ENCODE measurements around the gene PDE4B.

DNA sequence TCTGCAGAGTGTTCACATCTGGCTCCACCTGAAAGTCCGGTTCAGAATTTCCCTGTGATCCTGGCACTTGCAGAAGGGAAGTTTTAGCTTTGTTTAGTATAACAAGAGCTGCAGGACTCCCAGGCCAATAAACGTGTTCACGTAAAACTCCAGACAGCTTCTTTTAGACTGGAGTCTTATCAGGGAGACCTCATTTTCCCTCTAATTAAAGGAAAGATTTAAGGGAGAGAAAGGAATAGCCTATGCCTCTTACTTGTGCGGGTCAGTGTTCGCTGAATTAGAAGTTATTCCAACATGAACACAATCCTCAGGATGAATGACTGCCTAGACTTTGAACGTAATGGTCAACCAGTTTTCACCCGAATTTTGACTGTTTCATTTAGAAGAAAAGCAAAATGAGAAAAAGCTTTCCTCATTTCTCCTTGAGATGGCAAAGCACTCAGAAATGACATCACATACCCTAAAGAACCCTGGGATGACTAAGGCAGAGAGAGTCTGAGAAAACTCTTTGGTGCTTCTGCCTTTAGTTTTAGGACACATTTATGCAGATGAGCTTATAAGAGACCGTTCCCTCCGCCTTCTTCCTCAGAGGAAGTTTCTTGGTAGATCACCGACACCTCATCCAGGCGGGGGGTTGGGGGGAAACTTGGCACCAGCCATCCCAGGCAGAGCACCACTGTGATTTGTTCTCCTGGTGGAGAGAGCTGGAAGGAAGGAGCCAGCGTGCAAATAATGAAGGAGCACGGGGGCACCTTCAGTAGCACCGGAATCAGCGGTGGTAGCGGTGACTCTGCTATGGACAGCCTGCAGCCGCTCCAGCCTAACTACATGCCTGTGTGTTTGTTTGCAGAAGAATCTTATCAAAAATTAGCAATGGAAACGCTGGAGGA is 539.2 kb downstream of the PDE4B start:
- TF ChIP-seq CTCF (IDR thresholded peaks at IDR 0.05) (peak in 2 of 5 experiments; percentile 52 to 62), POLR2A (IDR thresholded peaks at IDR 0.05) (peak in 1 of 2 donors; percentile 34), EP300 (IDR thresholded peaks at IDR 0.05) (peak in 1 of 2 donors; percentile 63)
